ES-I3 (cell line): ENCODE measurements around the gene ZNF691.
"Not testable (repeated sequence)": the region's sequence is repeated elsewhere in the genome, so short reads cannot be mapped to it uniquely, and the experiment has no call there.

Experiments used
- H3K36me3 ChIP-seq: 2 replicates; pipeline ENCODE4 v1.6.1; 2013; ENCODE audit warnings: mild to moderate bottlenecking, low read length, control low read depth, moderate library complexity; ENCODE audit not compliant: insufficient read depth
- H3K4me1 ChIP-seq: 2 replicates; pipeline ENCODE4 v1.6.1; 2013; ENCODE audit warnings: mild to moderate bottlenecking, control low read depth, low read length; ENCODE audit not compliant: insufficient read depth
- H3K9ac ChIP-seq: 2 replicates; pipeline ENCODE4 v1.6.1; 2013; ENCODE audit warnings: low read depth, mild to moderate bottlenecking, low read length, moderate library complexity
- H3K9me3 ChIP-seq: 2 replicates; pipeline ENCODE4 v1.6.1; 2013; ENCODE audit warnings: mild to moderate bottlenecking, low read length, moderate library complexity; ENCODE audit not compliant: control insufficient read depth, insufficient read depth

Gene ZNF691, protein sequence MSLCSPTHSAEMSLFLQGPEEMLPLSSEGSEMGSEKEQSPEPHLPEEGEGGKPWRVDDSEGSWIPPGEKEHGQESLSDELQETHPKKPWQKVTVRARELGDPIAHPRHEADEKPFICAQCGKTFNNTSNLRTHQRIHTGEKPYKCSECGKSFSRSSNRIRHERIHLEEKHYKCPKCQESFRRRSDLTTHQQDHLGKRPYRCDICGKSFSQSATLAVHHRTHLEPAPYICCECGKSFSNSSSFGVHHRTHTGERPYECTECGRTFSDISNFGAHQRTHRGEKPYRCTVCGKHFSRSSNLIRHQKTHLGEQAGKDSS

DNA sequence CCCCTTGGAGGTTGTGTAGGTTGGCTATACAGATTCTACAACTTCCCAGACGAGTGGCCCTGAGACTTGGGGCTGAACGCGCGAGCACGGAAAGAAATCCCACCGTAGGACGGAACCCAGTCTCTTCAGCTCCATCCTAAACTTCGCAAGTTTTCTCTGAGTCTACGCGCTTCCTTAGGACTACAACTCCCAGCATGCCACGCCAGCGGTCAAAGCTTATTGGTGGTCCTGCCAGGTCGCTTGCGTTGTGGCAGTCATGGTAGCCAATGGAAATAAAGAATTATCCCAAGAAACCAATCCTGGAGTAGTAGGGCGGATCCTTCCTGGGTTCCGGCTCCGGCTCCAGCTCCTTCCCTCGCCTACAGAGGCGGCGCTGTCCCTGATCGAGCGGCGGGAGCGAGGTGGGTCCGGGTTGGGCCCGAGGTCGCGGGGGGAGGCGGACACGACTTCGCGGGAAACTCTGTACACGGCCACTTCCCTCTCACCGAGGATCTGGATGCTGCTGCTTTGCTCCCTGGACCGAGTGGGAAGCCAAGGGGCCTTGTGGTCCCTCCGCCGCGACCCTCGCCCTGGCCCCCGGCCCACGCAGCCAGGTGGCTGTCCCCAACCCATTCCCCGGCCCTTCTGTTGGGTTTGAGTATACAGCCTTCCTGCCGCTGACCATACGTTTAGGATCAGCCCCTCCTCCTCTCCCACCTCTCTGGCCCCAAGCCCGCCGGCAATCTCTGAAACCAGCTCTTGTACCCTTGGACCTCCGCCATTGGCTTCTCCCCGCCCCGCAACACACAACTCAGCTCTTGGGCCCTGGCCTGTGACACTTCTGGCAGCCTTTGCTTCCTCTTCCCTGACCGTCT, at the start of gene ZNF691:
TSS of gene ZNF691 (plus strand) at position 357 of the 854 bp plus-strand sequence. CDS start 3,046 bp downstream, outside the sequence.
- Histone ChIP-seq H3K36me3 (peaks cover 4% of the 10 kb centered on the region), H3K4me1 (peaks cover 14% of the 10 kb centered on the region), H3K9me3 (no peaks in the 10 kb centered on the region), H3K9ac (peak within 1 kb of the TSS; percentile 71)

DNA sequence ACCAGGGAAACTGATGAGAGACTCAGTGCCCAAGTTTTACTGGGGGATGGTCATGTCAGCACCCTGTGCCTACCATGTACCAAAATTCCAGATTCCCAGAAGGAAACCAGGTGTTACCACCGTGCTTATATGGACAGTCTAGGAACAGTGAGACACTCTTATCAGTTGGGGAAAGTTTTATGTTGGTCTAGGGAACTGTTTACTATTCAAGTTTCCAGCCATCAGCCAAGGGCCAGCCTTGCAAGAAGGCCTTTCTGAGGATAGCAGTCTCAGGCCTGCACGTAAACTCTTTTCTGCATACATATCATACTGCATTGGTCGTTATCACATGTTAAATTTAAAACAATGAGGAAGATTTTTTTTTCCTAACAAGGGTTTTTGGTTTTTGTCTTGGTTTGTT, 49.0 kb upstream of the ZNF691 start:
- Histone ChIP-seq H3K4me1 (no peaks in the 10 kb centered on the region), H3K9ac (no peak overlapping the region), H3K36me3 (no peaks in the 10 kb centered on the region), H3K9me3 (no peaks in the 10 kb centered on the region)

DNA sequence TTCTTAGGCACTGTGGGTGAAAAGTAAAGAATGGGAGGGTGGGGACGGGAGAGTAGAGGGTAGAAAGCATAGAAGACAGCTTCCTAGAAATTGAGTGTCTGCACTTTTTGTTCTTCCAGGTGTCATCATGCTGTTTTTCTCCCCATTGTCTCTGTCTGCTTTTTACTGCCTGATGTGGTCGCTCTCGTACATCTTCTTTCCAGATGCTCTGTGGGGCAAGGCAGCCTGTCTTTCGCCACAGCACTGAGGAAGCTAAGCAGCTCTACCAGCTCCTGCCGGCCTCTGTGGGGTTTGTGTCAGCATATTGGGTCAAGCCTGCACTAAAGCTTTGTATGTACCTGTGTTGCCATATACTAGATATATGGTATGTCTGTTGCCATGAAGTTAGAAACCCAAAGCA, 48.4 kb upstream of the ZNF691 start:
- Histone ChIP-seq H3K9me3 (no peaks in the 10 kb centered on the region), H3K9ac (no peak overlapping the region), H3K4me1 (no peaks in the 10 kb centered on the region), H3K36me3 (no peaks in the 10 kb centered on the region)

DNA sequence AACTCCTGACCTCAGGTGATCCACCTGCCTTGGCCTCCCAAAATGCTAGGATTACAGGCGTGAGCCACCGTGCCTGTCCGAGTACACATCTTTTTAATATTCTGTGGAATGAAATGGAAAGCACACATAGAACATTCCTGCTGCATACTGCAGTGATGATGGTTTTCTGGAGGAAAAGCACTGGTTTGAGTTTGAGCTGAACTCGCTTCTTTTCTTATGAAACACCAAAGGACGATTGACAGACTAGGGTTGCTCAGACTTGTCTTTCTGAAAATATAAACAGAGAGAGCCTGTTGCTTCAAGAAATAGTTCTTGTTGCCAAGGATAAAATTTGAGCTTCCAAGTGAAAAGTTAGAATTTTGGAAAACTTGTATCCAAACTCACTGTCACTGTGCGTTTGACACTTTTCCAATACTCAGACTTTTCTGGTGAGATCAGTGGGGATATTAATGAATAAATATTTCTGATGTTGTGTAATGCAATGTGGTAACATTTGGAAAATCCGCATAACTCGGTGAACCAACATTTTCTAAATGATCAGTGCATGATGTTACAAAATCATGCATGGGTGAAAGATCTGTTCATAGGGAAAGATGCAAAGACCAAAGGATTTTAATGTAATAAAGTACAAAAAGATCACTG, 44.5 kb upstream of the ZNF691 start:
- H3K36me3 ChIP-seq, result no peaks in the 10 kb centered on the region
- no peaks in the 10 kb centered on the region; the same call in 1 of the 2 replicates for H3K4me1 ChIP-seq
- H3K9me3 ChIP-seq, result no peaks in the 10 kb centered on the region; the same call in 1 of the 2 replicates
- no peak overlapping the region for H3K9ac ChIP-seq

DNA sequence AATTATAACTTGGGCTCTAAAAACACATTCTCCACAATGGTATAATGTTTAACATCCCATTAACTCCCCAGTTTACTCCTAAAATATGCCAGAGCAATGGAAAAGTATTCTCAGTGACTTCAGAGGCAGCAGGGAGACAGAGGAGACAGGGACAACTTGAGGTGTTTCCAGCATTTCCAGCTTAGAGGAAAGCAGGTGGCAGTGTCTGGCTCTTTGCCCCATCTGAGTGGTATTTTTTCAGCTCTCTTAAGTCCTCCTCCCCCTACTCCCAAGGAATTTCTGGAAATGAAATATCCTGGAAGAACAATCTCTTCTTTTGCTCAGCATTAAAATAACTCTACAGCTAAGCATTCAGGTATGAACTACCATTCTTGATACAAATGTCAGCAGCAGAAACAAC, 40.2 kb upstream of the ZNF691 start:
- Histone ChIP-seq H3K9me3 (no peaks in the 10 kb centered on the region; the same call in 1 of the 2 replicates), H3K36me3 (no peaks in the 10 kb centered on the region), H3K9ac (no peak overlapping the region), H3K4me1 (no peaks in the 10 kb centered on the region; the same call in 1 of the 2 replicates)

DNA sequence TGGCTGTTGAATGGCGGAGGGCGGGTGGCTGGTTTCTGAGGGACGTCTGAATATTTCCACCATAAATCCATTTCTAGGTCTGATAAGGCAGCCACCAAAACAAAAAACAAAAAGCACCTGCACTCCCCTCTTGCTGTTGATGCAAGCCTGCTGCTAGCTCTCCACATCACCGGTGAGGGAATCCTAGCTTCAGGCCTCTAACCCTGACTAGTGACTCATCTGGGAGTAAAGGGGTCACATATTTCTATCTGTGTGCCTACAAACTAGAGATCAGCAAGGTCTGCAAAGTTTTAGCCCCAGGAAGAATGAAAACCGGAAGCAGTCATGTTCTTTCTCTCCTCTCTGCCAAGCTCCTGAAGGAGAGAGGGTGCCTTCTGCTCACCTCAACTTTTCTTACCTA, 39.8 kb upstream of the ZNF691 start:
- no peaks in the 10 kb centered on the region for H3K36me3 ChIP-seq
- no peak overlapping the region for H3K9ac ChIP-seq
- H3K9me3 ChIP-seq, result no peaks in the 10 kb centered on the region; the same call in 1 of the 2 replicates
- H3K4me1 ChIP-seq, result no peaks in the 10 kb centered on the region; the same call in 1 of the 2 replicates

DNA sequence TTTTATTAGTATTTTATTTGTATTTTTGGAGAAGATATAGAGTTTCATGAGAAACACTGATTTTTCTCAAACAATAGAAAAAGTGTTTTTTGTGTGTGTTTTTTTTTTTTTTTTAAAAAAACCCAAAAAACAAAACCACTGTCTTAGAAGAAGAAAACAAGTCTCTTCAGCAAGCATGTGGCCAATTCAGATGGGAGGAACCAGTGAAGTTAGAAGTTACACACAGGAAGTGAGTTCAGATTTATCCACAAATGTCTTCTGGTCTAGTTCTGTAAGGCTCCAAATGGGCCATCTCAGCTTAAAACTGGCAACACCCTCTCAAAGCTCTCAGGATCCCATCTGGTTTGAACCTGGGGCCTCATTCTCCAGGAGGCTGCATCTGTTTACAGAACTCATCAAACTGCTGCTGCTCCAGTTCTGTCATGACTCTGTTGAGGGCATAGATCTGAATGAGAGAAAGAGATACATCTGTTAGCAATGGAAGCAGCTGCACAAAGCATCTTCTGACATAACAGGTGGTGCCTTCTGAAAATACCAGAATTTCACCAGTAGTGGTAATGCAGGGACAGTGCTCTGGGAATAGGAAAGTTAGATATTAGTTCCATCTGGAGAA, 39.3 kb upstream of the ZNF691 start:
- Histone ChIP-seq H3K9me3 (no peaks in the 10 kb centered on the region; the same call in 1 of the 2 replicates), H3K4me1 (no peaks in the 10 kb centered on the region; the same call in 1 of the 2 replicates), H3K36me3 (no peaks in the 10 kb centered on the region), H3K9ac (no peak overlapping the region)

DNA sequence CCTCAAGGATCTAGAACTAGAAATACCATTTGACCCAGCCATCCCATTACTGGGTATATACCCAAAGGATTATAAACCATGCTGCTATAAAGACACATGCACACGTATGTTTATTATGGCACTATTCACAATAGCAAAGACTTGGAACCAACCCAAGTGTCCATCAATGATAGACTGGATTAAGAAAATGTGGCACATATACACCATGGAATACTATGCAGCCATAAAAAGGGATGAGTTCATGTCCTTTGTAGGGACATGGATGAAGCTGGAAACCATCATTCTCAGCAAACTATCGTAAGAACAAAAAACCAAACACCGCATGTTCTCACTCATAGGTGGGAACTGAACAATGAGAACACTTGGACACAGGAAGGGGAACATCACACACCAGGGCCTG, 31.6 kb upstream of the ZNF691 start:
- not testable (repeated sequence) for H3K9ac ChIP-seq, H3K4me1 ChIP-seq, H3K9me3 ChIP-seq

DNA sequence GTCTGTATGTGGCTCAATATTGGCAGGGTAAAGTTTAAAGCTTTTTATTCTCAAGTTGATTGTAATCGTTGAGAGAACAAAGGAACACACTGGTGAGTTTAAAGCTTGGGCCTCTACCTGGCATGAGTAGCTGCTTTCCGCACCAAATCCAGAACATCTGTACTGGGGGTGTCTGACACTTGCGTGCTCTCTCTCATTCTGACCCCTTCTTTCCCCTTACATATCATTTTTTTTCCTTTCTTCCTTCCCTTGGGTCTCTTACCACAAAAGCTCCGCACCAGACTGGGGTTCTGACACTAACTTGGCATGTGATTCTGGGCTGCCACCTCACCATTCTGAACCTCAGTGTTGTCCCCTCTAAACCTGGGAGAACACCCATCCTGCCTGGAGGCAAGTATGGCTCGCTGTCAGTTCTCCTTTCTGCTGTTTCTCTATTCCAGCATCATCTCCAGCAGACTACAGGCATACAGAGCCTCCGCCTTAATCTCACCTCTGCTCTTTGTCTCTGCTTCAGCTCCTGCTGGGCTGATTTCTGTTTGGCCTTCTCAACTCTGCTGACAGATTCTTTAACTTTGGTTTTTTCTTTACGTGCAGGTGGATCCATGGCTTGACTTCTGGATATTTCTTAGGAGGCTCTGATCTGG, 30.4 kb upstream of the ZNF691 start:
- H3K9me3 ChIP-seq, result no peaks in the 10 kb centered on the region
- 0 out of 2 replicates have a peak, but pooled peaks cover 5% of the 10 kb centered on the region for H3K36me3 ChIP-seq
- H3K4me1 ChIP-seq, result peaks cover 16% of the 10 kb centered on the region
- H3K9ac ChIP-seq, result peak overlapping the region; percentile 65

More for the DNA sequence above, 31.6 kb upstream of the ZNF691 start:
- H3K36me3 ChIP-seq, result not testable (repeated sequence)

DNA sequence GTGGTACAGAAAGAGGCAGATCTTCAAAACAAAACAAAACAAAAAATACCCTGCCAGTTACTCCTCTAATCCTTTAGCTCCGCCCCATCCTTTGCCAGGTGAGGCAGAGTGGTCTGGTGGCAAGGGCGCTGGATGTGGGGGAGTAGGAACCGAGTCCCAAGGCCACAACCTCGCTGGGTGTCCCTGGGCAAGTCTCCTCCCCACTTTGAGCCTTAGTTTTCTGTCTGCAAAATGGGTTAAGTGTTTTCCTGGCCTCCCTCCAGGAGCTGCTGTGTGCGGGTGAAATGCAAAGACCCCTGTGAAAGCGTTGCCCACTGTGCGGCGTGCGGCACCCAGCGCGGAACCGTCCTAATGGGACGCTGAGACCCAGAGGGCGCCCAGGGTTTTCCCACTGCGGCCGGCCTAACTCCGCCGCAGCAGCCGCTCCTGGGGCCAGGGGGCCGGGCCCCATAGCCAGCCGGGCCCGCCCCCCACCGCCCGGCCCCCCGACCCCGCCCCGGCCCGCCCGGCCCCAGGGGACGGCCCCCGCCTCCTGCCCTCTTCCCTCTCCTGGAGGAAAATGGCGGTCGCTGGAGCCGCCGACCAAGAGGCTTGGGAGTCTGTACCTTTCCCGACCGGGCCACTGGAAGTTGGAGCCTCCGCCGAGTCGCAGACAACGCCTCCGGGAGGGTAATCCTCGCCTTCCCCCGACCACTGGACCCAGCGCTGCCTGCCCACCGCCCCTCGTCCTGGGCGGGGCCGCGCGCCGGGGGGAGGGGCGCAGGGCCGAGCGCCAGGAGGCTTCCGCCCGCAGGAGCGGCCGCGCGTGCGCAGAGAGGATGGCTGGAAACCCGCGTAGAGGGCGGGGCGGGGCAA, 29.6 kb upstream of the ZNF691 start, which contains the start of the genes ERMAP and SVBP:
TSS of gene ERMAP (plus strand) at position 538 of the 855 bp plus-strand sequence. CDS start 13,327 bp downstream, outside the sequence.
TSS of gene SVBP (minus strand) at position 813 of the 855 bp plus-strand sequence. CDS start 853 bp downstream, outside the sequence.
- Histone ChIP-seq H3K9me3 (no peaks in the 10 kb centered on the region), H3K36me3 (0 out of 2 replicates have a peak, but pooled peaks cover 5% of the 10 kb centered on the region), H3K4me1 (peaks cover 16% of the 10 kb centered on the region), H3K9ac (peak within 1 kb of the TSS; percentile 91)

DNA sequence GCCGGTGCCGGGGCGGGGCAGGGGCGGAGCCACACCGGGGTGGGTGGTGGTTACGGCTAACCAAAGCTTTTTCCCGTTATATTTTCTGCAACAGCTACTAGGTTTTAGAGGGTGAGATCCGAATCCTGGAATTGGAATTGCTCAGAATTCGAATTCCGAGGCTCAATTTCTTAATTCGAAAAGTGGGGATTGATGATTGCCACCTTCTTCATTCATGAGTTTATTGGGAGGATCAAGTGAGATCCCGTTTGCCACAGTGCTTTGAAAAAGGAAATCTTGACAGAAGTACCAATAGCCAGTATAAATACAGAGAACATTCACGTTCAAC, 29.0 kb upstream of the ZNF691 start:
- Histone ChIP-seq H3K9ac (peak overlapping the region; percentile 49; the same call in 1 of the 2 replicates), H3K4me1 (peaks cover 16% of the 10 kb centered on the region), H3K36me3 (0 out of 2 replicates have a peak, but pooled peaks cover 5% of the 10 kb centered on the region), H3K9me3 (no peaks in the 10 kb centered on the region)

DNA sequence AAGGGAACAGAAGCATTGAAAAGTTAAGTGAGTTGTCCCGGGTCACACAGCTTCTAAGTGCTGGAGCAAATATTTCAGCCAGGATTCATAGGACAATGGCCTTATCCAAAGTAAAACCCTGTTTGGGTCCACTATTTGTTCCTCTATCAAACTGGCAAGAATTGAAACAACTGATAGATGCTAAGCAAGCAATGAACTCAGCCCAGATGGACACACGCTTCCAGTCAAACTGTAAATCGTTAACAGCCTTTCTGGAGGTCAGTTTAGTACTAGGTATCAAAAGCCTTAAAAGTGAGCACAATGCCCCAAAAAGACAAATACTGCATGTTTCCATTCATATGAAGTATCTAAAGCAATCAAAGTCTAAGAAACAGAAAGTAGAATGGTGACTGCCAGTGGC, 28.4 kb upstream of the ZNF691 start:
- Histone ChIP-seq H3K9me3 (no peaks in the 10 kb centered on the region), H3K4me1 (peaks cover 16% of the 10 kb centered on the region), H3K9ac (peak overlapping the region; percentile 49; the same call in 1 of the 2 replicates)

DNA sequence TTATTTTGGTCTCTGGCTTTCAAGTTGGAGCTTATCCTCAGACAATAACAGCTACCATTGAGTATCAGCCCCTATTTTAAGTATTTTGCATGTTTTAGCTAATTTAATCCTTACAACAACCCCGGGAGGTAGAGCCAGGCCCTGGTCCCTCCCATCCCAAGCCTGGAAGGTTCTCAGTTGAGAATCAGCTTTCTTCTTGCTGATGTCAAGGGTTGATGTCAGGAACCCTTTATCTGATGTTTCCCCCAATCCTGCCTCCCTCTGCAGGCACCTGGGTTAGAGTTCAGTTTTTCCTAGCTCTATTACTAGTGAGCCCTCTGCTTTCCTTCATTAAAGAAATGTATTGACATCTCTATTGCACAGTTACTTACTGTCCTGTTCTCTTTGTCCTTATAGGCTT, 25.6 kb upstream of the ZNF691 start:
- H3K9ac ChIP-seq, result no peak overlapping the region
- no peaks in the 10 kb centered on the region for H3K36me3 ChIP-seq
- H3K9me3 ChIP-seq, result no peaks in the 10 kb centered on the region
- H3K4me1 ChIP-seq, result peaks cover 18% of the 10 kb centered on the region

More for the DNA sequence above, 28.4 kb upstream of the ZNF691 start:
- 0 out of 2 replicates have a peak, but pooled peaks cover 5% of the 10 kb centered on the region for H3K36me3 ChIP-seq
